CD4-positive, alpha-beta T cell (primary cell): ENCODE data around the gene PUS7. TPM values are rescaled to one million over a fixed set of nuclear protein-coding genes. Genes with fewer than 3 reads are reported as not detected.
"Not testable (repeated sequence)": the region's sequence is repeated elsewhere in the genome, so short reads cannot be mapped to it uniquely, and the experiment has no call there.

ENCODE experiments used
- ATAC-seq: fragments of 200-7000 bp; cut with Tn5 transposase; one replicate; pipeline ENCODE4 v1.10.0; 2022; ENCODE audit warnings: mild to moderate bottlenecking; ENCODE audit not compliant: poor library complexity
- CTCF ChIA-PET: fragments of 350-600 bp; sonication (Branson Sonifier 250); formaldehyde crosslinking; loops from one replicate; lab custom pipeline; 2021; ENCODE audit warnings: antibody characterized with exemption, inconsistent platforms; lab: Charles Lee
- POLR2A ChIA-PET: fragments of 350-600 bp; sonication (Branson Sonifier 250); formaldehyde crosslinking; loops from one replicate; lab custom pipeline; 2021; ENCODE audit warnings: antibody characterized with exemption, inconsistent platforms; lab: Charles Lee
- DNase-seq, 14 experiments: peaks; one replicate each; pipeline ENCODE4 v3.0.0-alpha.2; 2013 to 2020; ENCODE audit warnings: mixed read lengths in 2 of 14
- H3K27ac ChIP-seq, 2 donors: one replicate each; pipeline versions ENCODE4 v1.5.1 to v1.7.0; 2013; ENCODE audit warnings: low read length in 2 of 2, low read depth in 1 of 2, mild to moderate bottlenecking in 1 of 2
- H3K27me3 ChIP-seq, 2 experiments: 1 replicate in 1 of 2; 2 replicates in 1 of 2; pipeline versions ENCODE4 v1.6.1 to v1.7.0; 2013; ENCODE audit warnings: low read length in 2 of 2, control low read depth in 1 of 2, mild to moderate bottlenecking in 1 of 2, moderate library complexity in 1 of 2; ENCODE audit not compliant: insufficient read depth in 2 of 2, control insufficient read depth in 1 of 2
- H3K36me3 ChIP-seq: one replicate; pipeline ENCODE4 v1.6.1; 2013; ENCODE audit warnings: low read length, control low read depth; ENCODE audit not compliant: insufficient read depth
- H3K4me1 ChIP-seq: one replicate; pipeline ENCODE4 v1.6.1; 2013; ENCODE audit warnings: low read length, control low read depth; ENCODE audit not compliant: insufficient read depth
- H3K4me3 ChIP-seq: one replicate; pipeline ENCODE4 v1.5.1; 2013; ENCODE audit warnings: mild to moderate bottlenecking, low read length, moderate library complexity
- H3K9me3 ChIP-seq, 2 experiments: 1 replicate in 1 of 2; 2 replicates in 1 of 2; pipeline versions ENCODE4 v1.6.1 to v1.7.0; 2013; ENCODE audit warnings: low read length in 2 of 2, mild to moderate bottlenecking in 2 of 2, control low read depth in 1 of 2, moderate library complexity in 1 of 2; ENCODE audit not compliant: control insufficient read depth in 1 of 2, insufficient read depth in 1 of 2
- H3K27ac Mint-ChIP-seq: one replicate; pipeline ENCODE4 v1.8.0; 2020; ENCODE audit warnings: mixed read lengths
- H3K27me3 Mint-ChIP-seq: one replicate; pipeline ENCODE4 v1.8.0; 2021; ENCODE audit warnings: mixed read lengths
- H3K36me3 Mint-ChIP-seq: one replicate; pipeline ENCODE4 v1.8.0; 2021; ENCODE audit warnings: low read depth, mixed read lengths
- H3K4me1 Mint-ChIP-seq: one replicate; pipeline ENCODE4 v1.8.0; 2021; ENCODE audit warnings: low read depth, mixed read lengths
- H3K4me3 Mint-ChIP-seq: one replicate; pipeline ENCODE4 v1.8.0; 2020; ENCODE audit warnings: mild to moderate bottlenecking, mixed read lengths
- H3K9me3 Mint-ChIP-seq: one replicate; pipeline ENCODE4 v1.8.0; 2020; ENCODE audit warnings: mixed read lengths
- CTCF ChIP-seq: fragments of 200-600 bp; IDR thresholded peaks from one replicate; pipeline ENCODE4 v1.8.0; 2022; ENCODE audit warnings: antibody characterized with exemption, mild to moderate bottlenecking
- intact Hi-C, 2 experiments: fragments of 100-400 bp; cut with DNase I in 1 of 2; cut with micrococcal nuclease in 1 of 2; formaldehyde crosslinking; loops; one replicate each; pipeline versions ENCODE4 v1.15.1 to v1.9.0; 2023 to 2025; cut with DNase I, micrococcal nuclease
- total RNA-seq, 174 experiments: library from RNA in 2 of 174; stranded (reverse) in 2 of 174; gene quantifications; one replicate each; pipeline ENCODE4 v1.2.3 and lab custom pipeline; 2021 to 2026

Gene PUS7
- total RNA-seq, 2 experiments from 2014 or later = 2.7 TPM

- intact Hi-C loops = no loop called here
- H3K4me3 Mint-ChIP-seq = no peak overlapping the region
- no peaks in the 10 kb centered on the region for H3K27me3 Mint-ChIP-seq
- Histone ChIP-seq H3K9me3 (no peaks in the 10 kb centered on the region), H3K4me3 (no peak overlapping the region), H3K36me3 (no peaks in the 10 kb centered on the region), H3K27me3 (no peaks in the 10 kb centered on the region), H3K4me1 (no peaks in the 10 kb centered on the region), H3K27ac (no peak overlapping the region)
- no peaks in the 10 kb centered on the region for H3K4me1 Mint-ChIP-seq
- CTCF ChIA-PET = no interaction called here
- POLR2A ChIA-PET = no interaction called here
- H3K27ac Mint-ChIP-seq = no peak overlapping the region
- H3K9me3 Mint-ChIP-seq = no peaks in the 10 kb centered on the region
- H3K36me3 Mint-ChIP-seq = no peaks in the 10 kb centered on the region
- TF ChIP-seq CTCF = no peak
- DNase-seq (no peak), ATAC-seq (no peak)
Observed at GRCh38 chr7:105413887-105414437, 108.1 kb downstream of the PUS7 start.

- not testable (repeated sequence) for H3K4me1 ChIP-seq, H3K27ac Mint-ChIP-seq
Observed at GRCh38 chr7:105410774-105411173, 111.3 kb downstream of the PUS7 start.

GRCh38 chr7:105409775-105410174 lies 112.3 kb downstream of the PUS7 start:
- POLR2A ChIA-PET, H3K9me3 ChIP-seq, H3K36me3 ChIP-seq, ATAC-seq, H3K4me3 ChIP-seq, CTCF ChIA-PET, H3K27me3 ChIP-seq, intact Hi-C loops, H3K27ac Mint-ChIP-seq, H3K27ac ChIP-seq, H3K27me3 Mint-ChIP-seq, H3K36me3 Mint-ChIP-seq, DNase-seq, H3K4me1 ChIP-seq, H3K4me1 Mint-ChIP-seq, H3K9me3 Mint-ChIP-seq, H3K4me3 Mint-ChIP-seq: not testable (repeated sequence)

More at GRCh38 chr7:105410774-105411173, 111.3 kb downstream of the PUS7 start:
- H3K4me3 ChIP-seq, H3K9me3 ChIP-seq, intact Hi-C loops, H3K27me3 Mint-ChIP-seq, H3K27me3 ChIP-seq, CTCF ChIA-PET, DNase-seq, H3K36me3 Mint-ChIP-seq, H3K36me3 ChIP-seq, H3K9me3 Mint-ChIP-seq, H3K4me3 Mint-ChIP-seq, ATAC-seq, H3K27ac ChIP-seq, H3K4me1 Mint-ChIP-seq, POLR2A ChIA-PET: not testable (repeated sequence)

- ChIA-PET POLR2A (no interaction called here), CTCF (no interaction called here)
- H3K9me3 Mint-ChIP-seq = no peaks in the 10 kb centered on the region
- no peak overlapping the region for H3K27ac Mint-ChIP-seq
- H3K27ac ChIP-seq = no peak overlapping the region
- no peak overlapping the region for H3K4me3 ChIP-seq
- TF ChIP-seq CTCF = no peak
- no peaks in the 10 kb centered on the region for H3K9me3 ChIP-seq
- intact Hi-C loops = no loop called here
- H3K4me3 Mint-ChIP-seq = no peak overlapping the region
- ATAC-seq (no peak), DNase-seq (no peak)
- no peaks in the 10 kb centered on the region for H3K36me3 ChIP-seq
- H3K27me3 ChIP-seq = no peaks in the 10 kb centered on the region
- H3K4me1 Mint-ChIP-seq = no peaks in the 10 kb centered on the region
- H3K27me3 Mint-ChIP-seq = no peaks in the 10 kb centered on the region
- no peaks in the 10 kb centered on the region for H3K36me3 Mint-ChIP-seq
- H3K4me1 ChIP-seq = no peaks in the 10 kb centered on the region
Observed at GRCh38 chr7:105408791-105409410, 113.2 kb downstream of the PUS7 start.

Other genes starting within 250 kb of the PUS7 start
- 10 to 100 TPM; 39.9 to 40.9 TPM for gene SRPK2, start 133.3 kb downstream of the PUS7 start, total RNA-seq
- gene RINT1, start 9.9 kb upstream of the PUS7 start, total RNA-seq = 10 to 100 TPM; 38.0 to 39.5 TPM
- 1 to 10 TPM in 1 of 2 experiments, under 1 TPM in 1; 0.78 to 1.1 TPM for gene EFCAB10, start 59.2 kb upstream of the PUS7 start, total RNA-seq